ENCODE results near the gene RAB22A.

RAB22A gene

GRCh38 chr20:58384821-58385220, 75.3 kb downstream of the RAB22A start:
- Histone ChIP-seq H3K27ac (no peak overlapping the region), H3K36me3 (replicated peaks) (peaks cover 2% of the 10 kb centered on the region), H3K4me3 (ENCODE audit: low read depth, low read length) (no peak overlapping the region), H3K27me3 (replicated peaks) (no peaks in the 10 kb centered on the region)
- TF ChIP-seq CTCF (IDR thresholded peaks at IDR 0.05; ENCODE audit: low read depth, low read length, missing control alignments), result no peak
- no peak for DNase-seq
- in situ Hi-C loops (cut with HindIII; ENCODE audit: low pct_ligation_motif_present, low sequenced_read_pairs), result no loop called here

GRCh38 chr20:58388028-58388601, 78.6 kb downstream of the RAB22A start:
- Histone ChIP-seq H3K27me3 (replicated peaks) (no peaks in the 10 kb centered on the region), H3K27ac (no peak overlapping the region), H3K36me3 (replicated peaks) (peaks cover 15% of the 10 kb centered on the region), H3K4me3 (ENCODE audit: low read depth, low read length) (no peak overlapping the region)
- TF ChIP-seq CTCF (IDR thresholded peaks at IDR 0.05; ENCODE audit: low read depth, low read length, missing control alignments), result no peak
- no peak for DNase-seq
- in situ Hi-C loops (cut with HindIII; ENCODE audit: low pct_ligation_motif_present, low sequenced_read_pairs), result no loop called here

- Histone ChIP-seq H3K27ac (peak within 1 kb of the TSS; percentile 99), H3K27me3 (replicated peaks) (no peaks in the 10 kb centered on the region), H3K36me3 (replicated peaks) (peaks cover 15% of the 10 kb centered on the region), H3K4me3 (ENCODE audit: low read depth, low read length) (peak within 1 kb of the TSS; percentile 92)
- TF ChIP-seq CTCF (IDR thresholded peaks at IDR 0.05; ENCODE audit: low read depth, low read length, missing control alignments), result no peak
- in situ Hi-C loops (cut with HindIII; ENCODE audit: low pct_ligation_motif_present, low sequenced_read_pairs), result no loop called here
- peak; percentile 84 for DNase-seq
Measured at GRCh38 chr20:58388882-58389323, 79.4 kb downstream of the RAB22A start, which contains the start of gene VAPB. VAPB (plus strand) TSS chr20:58389229; CDS start chr20:58389460, 231 bp downstream.

DNA sequence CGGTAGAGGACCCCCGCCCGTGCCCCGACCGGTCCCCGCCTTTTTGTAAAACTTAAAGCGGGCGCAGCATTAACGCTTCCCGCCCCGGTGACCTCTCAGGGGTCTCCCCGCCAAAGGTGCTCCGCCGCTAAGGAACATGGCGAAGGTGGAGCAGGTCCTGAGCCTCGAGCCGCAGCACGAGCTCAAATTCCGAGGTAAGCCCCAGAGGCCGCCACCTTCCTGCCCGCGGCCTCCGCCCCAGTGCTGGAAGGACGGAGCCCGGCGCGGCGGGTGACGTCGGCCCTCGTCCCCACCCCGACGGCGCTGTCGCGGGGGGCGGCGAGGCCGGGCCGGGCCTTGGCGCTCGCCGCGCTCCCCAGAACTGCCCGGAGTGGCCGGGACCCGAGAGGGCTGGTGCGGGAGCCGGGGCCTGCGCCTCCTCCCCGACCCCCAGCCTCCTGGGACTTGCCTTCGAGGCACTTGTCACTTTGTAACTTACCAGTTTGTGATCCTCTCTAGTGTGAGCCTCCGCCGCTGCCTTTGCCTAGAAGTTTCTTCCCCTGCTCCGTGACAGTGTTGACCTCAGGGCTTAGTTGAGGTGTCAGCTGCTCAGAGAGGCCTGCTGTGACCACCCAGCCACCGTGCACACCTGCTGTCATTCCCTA, 79.9 kb downstream of the RAB22A start:
- Histone ChIP-seq H3K27ac (peak overlapping the region; percentile 99), H3K36me3 (replicated peaks) (peaks cover 15% of the 10 kb centered on the region), H3K4me3 (ENCODE audit: low read depth, low read length) (peak overlapping the region; percentile 92), H3K27me3 (replicated peaks) (no peaks in the 10 kb centered on the region)
- in situ Hi-C loops (cut with HindIII; ENCODE audit: low pct_ligation_motif_present, low sequenced_read_pairs), result no loop called here
- no peak for DNase-seq
- no peak for TF ChIP-seq CTCF (IDR thresholded peaks at IDR 0.05; ENCODE audit: low read depth, low read length, missing control alignments)

- peak overlapping the region; percentile 92 for H3K4me3 ChIP-seq (ENCODE audit: low read depth, low read length)
- H3K27me3 ChIP-seq (replicated peaks), result no peaks in the 10 kb centered on the region
- peak overlapping the region; percentile 99 for H3K27ac ChIP-seq
- peaks cover 15% of the 10 kb centered on the region for H3K36me3 ChIP-seq (replicated peaks)
- in situ Hi-C loops (cut with HindIII; ENCODE audit: low pct_ligation_motif_present, low sequenced_read_pairs), result no loop called here
- no peak for TF ChIP-seq CTCF (IDR thresholded peaks at IDR 0.05; ENCODE audit: low read depth, low read length, missing control alignments)
- no peak for DNase-seq
Measured at GRCh38 chr20:58389968-58390658, 80.6 kb downstream of the RAB22A start.
